ENCODE data around the gene TNIK.

Gene TNIK

DNA sequence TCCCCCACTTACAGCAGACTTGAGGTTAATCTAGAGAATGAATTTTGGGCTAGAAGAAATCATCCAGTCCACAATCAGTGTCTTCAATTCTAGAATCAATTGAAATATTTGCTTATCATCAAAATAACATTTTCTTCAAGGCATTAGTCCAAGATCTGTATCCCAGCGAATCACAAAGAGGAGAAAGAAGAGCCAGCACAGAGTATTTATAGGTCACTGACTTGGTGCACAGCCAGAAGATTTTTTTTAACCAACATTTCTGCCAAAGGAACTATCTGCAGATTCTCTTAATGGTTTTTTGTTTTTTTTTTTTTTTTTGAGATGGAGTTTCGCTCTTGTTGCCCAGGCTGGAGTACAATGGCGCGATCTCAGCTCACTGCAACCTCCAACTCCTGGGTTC is 178.2 kb downstream of the TNIK start:
- DNase-seq (ENCODE audit: low read depth): no peak

DNA sequence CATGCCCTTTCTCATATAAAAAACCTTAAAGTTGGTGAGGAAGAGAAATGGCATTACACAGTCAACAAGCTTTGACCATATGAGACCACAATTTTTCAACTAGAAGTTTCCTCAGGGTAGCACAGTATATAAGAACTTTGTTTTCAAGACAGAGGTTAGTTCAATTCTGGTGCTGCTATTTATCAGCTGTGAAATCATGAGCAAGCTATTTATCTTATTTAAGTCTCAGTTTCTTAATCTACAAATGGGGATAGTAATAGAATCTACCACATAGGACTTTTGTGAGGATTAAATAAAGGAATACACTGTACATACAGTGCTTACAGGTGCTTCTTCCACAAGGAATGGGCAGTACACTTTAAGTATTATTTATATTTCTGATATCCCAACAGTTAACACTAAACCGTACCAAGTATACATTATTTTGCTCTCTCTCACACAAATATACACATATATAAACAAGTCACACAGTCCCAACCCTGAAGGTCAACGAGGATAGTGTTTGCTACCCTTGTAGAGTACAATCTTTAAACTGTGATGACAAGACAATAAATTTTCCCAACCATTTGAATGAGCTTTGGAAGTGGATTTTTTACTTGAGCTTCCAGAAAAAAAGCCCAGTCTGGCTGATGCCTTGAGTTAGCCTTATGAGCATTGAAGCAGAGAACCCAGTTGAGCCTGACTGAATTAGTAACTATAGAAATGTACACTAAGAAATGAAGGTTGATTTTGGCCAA is 178.8 kb downstream of the TNIK start:
- DNase-seq (ENCODE audit: low read depth): no peak

DNA sequence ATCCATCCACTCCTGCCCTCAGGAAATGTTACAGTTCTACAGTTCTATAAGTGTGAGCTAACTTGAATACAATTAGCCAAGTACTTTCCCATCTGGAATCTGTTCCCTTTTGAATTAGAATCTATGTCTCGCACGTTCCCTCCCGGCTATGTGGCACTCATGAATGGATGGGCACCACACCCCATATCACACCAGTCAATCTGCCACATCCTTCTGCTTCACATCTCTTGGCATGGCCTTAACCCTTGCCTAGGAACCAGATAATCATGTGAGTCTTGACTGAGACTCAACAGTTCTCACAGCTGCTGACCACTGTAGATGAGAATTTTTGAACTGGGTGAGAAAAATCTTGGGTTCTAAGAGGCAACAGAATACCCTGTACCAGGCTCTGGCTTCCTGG is 180.2 kb downstream of the TNIK start:
- no peak for DNase-seq (ENCODE audit: low read depth)

DNA sequence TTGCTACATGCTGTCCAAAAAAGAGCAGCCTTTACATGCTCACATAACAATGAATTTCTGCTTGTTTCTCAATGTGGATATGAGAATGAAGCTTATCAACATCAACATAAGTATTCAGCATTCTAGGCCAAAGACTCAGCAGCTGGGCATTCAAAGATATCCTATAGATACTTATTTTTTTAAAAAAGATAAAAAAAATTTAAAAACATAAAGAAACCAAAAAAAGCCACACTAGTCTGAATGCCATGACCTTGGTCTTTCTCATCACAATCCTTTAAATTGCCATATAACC is 182.0 kb downstream of the TNIK start:
- DNase-seq (ENCODE audit: low read depth): no peak

DNA sequence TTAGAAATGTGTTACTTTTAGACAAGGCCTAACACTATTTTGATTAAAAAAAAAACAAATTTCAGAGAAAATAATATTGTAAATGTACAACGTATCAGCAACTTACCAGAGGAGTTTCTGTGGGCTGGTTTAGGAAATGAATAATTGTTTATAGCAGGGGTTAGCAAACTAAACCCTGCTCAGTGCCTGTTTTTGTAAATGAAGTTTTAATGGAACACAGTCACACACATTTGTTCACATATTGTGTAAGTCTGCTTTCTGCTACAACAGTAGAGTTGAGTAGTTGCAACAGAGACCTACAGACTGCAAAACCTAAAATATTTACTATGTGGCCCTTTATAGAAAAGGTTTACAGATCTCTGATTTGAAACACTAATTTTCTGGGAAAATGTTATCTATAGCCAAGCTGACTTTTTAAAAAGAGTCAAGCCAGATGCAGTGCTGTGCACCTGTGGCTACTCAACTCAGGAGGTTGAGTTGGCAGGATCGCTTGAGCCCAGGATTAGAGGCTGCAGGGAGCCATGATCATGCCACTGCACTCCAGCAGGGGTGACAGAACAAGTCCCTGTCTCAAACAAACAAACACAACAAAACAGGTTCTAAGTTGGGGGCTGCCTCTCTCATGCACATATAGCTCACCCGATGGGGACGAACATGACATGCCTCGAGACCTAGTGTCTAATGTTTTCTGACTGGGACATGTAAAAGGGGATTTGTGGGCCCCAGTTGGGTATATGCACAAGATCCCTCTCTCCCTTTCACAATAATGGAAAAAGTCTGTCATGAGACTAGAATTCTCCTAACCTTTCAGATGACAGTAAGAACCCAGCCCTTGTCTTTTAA is 182.5 kb downstream of the TNIK start:
- DNase-seq (ENCODE audit: low read depth): no peak

DNA sequence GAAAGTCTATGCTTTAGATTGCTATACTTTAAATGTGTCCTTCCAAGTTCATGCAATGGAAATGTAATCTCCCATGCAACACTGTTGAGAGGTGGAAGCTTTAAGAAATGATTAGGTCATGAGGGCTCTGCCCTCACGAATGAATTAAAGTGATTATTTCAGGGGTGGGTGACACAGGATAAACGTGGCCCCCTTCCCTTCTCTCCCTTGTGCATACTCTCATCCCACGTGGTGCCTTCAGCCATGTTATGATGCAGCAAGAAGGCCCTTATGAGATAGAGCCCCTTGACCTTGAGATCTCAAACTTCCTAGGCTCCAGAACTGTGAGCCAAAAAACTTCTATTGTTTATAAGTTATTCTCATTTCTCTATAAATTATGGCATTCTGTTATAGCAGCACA is 183.3 kb downstream of the TNIK start:
- no peak for DNase-seq (ENCODE audit: low read depth)

DNA sequence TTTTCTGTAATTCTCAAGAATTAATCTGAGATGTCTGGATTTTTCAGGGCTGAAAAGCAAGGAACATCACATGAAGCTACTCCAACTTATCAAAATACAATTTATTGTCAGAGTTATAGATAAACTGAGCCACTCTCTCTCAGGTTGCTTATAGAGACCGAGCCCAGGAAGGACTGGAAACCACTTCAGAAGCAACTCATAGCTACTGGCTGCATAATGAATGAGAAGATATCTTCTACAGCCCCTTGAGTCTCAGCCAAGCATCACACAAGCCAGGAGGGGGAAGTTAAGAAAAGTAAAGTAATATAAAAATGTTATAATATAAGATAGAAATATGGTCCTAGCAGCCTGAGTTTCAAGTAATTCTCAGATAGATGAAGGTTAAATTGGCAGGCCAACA is 186.0 kb downstream of the TNIK start:
- no peak for DNase-seq (ENCODE audit: low read depth)

DNA sequence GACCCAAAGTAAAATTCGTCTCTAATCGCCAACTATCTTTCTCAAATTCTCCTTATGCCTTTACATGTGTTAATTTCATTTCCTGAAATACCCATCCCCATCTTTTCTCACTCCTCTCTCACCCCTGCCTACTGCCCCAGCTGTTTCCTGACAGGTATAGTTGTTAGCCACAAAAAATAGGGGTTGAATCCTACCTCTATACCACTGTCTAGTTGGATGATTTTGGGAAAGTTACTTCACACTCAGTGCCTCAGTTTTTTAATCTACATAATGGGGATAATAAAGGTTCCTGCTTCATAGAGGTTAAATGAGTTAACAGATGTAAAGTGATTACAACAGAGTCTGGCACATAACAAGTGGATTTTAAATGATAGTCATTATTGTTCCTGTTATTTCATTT is 189.7 kb downstream of the TNIK start:
- DNase-seq (ENCODE audit: low read depth): no peak

DNA sequence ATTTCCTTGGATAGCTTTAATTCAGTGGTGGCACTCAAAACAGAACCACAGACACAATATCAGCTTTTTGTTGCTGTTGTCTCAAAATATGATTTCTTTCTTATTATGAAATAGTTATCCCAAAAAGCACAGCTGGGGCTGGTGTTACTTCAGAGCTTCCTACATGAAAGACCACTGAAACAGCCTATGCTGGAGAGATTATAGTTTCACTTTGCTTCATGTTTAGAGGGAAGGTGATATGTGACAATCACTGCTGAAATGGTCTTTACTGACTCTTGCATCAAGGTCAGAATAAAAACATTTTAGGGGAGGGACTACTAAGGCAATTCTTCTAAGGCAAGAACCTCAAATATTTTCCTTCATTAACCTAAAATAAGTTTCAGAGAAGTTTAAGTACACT is 190.7 kb downstream of the TNIK start:
- DNase-seq (ENCODE audit: low read depth): no peak

DNA sequence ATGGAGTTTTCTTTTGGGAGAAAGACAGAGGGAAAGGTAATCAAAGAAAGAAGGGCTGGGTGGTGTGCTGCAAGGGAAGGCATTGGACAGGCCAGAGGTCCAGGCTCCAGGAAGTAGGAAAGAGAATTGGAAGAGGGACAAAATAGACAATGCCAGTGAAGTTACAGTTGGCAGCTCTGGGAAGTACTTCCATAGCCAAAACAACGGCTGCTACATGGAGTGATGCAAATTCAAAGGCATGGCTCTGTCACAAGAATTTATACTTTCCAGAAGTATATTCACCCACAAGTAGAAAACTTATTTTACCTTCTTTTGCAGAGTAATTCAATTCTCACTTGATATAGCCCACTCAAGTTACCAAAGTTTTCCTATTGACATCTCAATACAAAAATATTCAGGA is 191.5 kb downstream of the TNIK start:
- no peak for DNase-seq (ENCODE audit: low read depth)

DNA sequence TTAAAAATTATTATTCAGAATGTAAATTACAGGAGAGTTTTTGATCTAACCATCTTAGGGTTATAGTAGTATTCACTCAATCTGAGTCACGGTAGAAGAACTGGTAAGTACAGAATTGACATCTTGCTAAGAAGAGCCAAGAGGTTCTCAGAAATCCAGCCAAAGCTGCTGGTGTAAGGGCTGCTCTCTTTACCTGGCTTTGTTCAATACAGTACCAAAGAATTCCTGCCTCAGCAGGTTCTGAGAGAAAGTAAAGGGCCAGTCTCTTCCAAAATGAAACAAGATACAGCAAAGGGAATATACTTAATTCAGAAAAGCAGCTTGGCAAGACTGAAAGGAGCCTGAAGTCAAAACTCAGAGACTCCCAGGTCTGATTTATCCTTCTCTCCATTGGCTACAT is 193.1 kb downstream of the TNIK start:
- no peak for DNase-seq (ENCODE audit: low read depth)

DNA sequence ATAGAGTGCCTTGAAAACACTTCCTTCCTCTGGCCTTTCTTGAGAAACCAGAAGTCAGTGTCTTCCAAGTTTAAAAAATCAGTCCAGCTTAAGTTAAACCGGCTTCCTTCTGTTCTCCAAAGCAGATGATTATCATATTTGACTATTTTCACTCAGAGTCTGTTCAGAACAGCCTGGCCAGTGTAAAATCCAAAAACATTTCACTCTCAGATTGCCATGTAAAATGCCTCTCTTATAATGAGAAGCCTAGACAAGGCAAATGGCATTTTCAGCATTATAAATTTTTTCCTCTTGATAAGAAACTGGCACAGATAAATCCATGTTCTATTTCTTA is 193.5 kb downstream of the TNIK start:
- no peak for DNase-seq (ENCODE audit: low read depth)

DNA sequence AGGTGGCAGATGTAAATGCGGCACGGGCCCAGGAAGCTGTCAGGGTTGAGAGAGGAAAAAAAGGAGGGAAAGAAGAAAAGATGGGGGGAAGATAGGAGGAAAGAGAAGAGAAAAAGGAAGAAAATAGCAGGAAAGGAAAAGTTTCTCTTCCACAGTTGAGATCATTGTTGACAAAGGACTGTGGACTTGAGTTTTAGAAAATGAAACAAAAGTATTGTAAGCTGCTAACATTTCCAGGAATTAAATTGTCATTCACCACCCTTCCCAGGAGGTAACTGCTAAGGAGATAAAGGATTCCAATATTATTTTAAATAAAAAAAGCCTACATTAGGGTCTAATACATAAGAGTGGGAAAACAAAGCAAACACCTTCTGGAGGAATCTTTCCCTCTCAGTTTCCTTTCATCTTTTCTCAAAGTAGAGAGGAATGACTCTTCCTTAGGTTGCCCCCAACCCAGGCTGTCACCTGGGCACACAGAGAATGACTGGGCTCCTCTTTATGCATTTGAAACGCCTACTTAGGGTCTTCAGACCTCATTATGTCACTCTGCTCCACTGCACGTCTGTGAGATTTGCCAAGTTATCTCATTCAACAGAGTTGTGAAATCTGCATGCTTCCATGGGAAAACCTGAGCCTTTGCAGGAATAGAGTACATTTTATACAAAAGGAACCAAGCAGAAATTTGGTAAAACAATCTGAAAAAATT is 194.0 kb downstream of the TNIK start:
- DNase-seq (ENCODE audit: low read depth): no peak

DNA sequence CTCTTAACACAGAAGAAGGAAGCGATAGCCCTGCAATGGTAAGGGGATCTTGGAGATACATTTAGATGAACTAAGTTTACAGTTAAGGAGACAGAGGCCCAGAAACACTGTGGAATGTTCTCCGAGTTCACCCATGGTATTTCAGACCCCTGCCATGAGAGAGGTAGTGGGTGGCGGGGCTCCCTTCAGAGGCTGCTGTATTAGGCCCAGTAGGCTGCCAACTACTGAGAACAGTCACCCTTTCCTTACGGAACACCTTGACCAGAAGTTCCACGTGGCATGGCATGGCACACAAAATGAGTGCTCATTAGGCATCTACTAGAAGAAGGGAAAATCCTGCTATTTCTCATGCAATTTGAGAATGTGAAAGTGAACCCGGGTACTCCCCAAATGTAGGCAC is 195.4 kb downstream of the TNIK start:
- DNase-seq (ENCODE audit: low read depth): no peak

DNA sequence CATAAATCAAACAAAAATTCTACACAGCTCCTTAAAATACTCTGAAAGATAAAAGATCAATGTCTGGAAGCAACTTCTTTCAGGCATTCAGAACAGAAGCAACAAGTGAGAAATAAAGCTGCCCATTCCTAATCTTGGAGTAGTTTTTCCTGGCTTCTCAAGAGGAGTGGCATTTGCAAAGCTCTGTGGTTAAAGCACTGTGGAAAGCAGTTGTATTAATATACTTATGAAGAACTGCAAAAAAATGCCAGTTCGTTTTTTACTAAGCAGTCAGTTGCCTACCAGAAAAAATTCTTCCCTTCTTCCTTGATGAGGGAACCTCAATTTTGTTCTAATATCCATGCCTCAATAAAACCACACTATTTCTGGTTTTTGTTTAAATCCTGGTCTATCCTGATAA is 197.8 kb downstream of the TNIK start:
- no peak for DNase-seq (ENCODE audit: low read depth)

DNA sequence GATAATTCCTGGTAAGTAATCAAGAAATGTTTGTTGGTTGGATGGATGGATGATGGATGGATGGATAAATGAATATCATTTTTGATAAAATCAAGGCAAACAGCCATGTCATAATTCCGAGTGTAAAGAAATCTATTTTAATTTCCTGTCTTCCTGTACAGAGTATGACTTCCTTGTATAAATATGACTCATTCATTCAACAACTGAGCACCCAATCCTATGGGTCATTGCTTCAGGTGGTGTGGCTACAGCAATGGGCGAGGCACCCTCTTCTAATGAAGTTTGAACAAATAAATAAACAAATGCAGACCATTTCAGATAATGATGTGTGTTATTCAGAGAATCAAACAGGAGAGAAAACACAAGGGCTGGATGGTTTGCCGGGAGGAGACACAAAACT is 198.7 kb downstream of the TNIK start:
- DNase-seq (ENCODE audit: low read depth): no peak

DNA sequence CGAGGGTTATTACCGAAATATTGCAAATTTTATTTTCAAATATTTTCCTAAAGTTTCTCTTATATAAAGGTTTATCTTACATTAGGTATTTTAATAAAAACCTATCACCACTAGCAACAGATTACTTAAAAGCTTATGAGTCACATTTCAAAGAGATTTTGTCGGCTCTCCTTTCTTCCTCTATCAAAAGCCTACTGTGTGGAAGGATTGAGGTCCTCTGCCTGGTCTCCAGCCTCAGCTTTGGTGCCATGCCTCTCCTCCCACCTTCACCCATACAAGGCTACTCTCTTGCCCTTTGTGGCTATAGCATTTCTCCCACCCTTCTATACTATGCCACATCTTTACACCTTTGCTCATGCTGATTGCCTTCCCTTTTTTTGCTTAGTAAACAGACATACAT is 199.3 kb downstream of the TNIK start:
- DNase-seq (ENCODE audit: low read depth): no peak

DNA sequence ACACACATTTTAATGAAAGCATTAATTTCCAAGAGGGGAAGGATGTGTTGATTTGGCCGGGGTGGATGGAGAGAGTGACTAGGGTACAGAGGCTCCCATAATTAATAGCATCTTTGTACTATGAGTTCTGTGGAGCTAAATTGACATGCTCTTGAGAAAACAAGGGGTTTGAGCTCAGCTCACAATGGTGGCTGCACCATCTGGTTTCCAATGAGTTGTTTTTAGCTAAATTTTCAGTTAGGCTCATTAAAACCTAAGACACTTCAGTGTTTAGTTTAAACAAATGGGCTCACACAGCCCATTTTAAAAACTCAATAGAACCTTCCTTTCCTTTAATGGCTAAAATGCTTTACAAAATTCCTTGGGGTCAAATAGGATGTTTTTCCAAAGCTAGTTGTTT is 199.7 kb downstream of the TNIK start:
- DNase-seq (ENCODE audit: low read depth): no peak

DNA sequence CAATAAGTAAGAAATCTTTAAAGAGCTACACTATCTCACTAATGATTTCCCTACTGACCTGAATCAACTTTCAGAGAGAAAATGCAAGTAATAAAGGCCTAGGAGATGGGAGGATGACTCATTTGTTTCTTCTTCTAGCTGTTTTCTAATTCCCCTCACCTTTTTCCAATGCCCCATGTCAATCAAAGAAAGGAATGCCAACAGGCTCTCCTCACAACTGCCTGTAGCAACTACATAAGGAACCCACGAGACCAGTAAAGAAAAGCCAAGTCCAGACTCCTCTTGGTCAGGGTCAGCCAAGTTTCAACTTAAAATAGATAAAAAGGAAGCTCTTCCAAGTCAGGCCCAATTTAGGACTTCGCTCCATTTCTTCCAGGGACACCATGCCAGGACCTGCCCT is 201.9 kb downstream of the TNIK start:
- DNase-seq (ENCODE audit: low read depth): no peak

DNA sequence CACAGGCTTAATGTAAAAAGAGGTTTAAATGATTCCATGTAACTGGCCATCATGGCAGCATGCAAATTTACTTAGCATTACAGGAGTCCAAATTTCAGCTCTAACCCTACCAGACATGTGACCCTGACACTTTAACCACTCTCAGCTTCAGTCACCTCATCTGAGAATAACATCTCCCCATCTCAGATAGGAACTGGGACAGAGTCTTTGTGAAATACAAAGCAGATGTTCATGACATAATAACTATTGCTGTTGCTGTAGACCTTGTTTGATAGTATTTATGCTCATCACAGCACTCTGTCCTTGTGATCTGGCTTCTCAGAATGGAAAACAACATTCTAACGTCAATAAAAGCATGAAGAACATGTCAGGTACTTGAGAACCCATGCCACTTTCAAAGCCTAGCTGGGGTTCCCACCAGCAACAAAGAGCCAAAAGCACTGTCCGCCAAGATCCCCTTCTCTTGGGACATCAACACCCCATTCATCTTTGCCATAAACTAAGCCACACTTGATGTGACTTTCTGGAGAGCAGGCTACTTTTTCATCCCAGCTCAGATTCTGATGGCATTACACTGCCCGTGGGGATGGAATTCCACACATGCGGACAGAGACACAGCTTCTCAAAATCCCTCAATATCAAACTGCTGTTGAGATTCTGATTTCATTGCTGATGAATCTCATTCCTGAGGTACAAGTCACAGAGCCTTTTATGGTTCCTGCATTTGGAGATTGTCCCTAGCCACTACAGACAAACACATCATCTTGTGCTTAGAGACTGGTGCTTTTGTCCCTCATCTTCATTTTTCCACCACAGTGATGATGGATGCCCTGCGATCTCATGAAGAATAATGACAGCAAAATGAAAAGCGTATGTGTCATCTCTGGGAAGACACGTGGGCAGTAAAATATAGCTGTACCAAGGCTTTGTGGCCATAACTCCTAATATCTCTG is 202.7 kb downstream of the TNIK start:
- DNase-seq (ENCODE audit: low read depth): no peak

DNA sequence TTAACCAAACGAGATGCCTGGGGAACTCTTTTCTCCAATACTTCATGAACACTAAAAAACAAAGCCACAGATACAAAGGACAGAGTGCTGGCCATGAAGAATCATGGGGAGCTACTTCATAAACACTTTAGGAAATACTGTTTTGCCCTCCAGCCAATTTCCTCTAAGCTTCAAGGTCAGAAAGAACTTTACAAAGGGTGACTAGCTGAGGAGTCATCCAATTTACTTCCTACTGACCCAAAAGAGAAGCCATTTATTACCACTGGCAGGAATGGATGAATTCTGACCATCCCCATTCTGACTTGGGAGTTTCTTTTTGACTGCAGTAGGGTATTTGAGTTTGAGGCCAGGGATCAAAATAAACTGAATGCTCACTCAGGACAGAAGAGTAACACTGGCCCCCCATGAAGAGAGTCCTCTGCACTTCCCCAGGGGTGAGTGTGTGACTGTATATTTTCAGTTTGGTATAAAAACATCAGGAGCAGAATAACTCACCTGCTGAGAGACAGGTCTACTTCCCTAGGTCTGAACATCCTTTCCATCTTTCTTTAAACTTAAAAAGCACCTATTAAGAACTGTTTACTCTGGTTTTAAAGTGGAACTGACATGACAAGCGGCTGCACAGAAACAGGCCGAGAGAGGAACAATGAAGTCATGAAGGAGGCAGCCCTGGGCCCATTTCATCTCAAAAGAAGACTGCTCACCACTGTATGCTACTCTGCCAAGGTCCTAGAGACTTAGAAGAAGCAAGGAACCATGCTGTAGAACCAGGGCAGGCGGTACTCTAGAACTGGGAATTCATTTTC is 203.6 kb downstream of the TNIK start:
- DNase-seq (ENCODE audit: low read depth): no peak

Data from stimulated activated CD8-positive, alpha-beta memory T cell treated with anti-CD3 and anti-CD28 coated beads, Interleukin-7, amount 100 ng/mL, for 24 hours (primary cell).